PFSK-1 (cell line): ENCODE results near the gene TUFM.

Experiments
- FOXP2 ChIP-seq: optimal IDR thresholded peaks from 2 replicates; pipeline ENCODE3; 2011; ENCODE audit warnings: borderline replicate concordance, control low read depth, inconsistent platforms; ENCODE audit not compliant: insufficient read depth; ENCODE audit errors: extremely low read length, extremely low read depth
- POLR2AphosphoS5 ChIP-seq: IDR thresholded peaks from 2 replicates; pipeline ENCODE4 v1.6.1; 2012; ENCODE audit warnings: low read depth, mild to moderate bottlenecking, control low read depth, low read length, moderate library complexity
- REST ChIP-seq, 2 experiments: IDR thresholded peaks; 2 replicates each; pipeline versions ENCODE4 v1.6.1 to v1.8.0; 2011 to 2012; ENCODE audit warnings: low read depth in 2 of 2, low read length in 2 of 2, control low read depth in 1 of 2, inconsistent platforms in 1 of 2, mild to moderate bottlenecking in 1 of 2, moderate library complexity in 1 of 2; ENCODE audit not compliant: insufficient read depth in 1 of 2
- SIN3A ChIP-seq: IDR thresholded peaks from 2 replicates; pipeline ENCODE4 v1.6.1; 2012; ENCODE audit warnings: mild to moderate bottlenecking, low read length, moderate library complexity, borderline replicate concordance; ENCODE audit not compliant: insufficient read depth
- TAF1 ChIP-seq: IDR thresholded peaks from 2 replicates; pipeline ENCODE4 v1.6.1; 2012; ENCODE audit warnings: low read length, control low read depth, borderline replicate concordance; ENCODE audit not compliant: insufficient read depth

- TF ChIP-seq POLR2AphosphoS5: no peak
- no peak for TF ChIP-seq FOXP2
- no peak for TF ChIP-seq REST (IDR thresholded peaks at IDR 0.05; ENCODE audit: insufficient read depth in 1 of 2, low read depth in 2 of 2, low read length in 2 of 2)
- TF ChIP-seq TAF1: no peak
- no peak for TF ChIP-seq SIN3A
Observed at GRCh38 chr16:28877655-28878000, 31.5 kb upstream of the TUFM start.
